Measurements from ENCODE around the gene MRPL40.
A peak's percentile ranks its signal among the peaks of the same experiment; 100 is the strongest.

MRPL40 gene

DNA sequence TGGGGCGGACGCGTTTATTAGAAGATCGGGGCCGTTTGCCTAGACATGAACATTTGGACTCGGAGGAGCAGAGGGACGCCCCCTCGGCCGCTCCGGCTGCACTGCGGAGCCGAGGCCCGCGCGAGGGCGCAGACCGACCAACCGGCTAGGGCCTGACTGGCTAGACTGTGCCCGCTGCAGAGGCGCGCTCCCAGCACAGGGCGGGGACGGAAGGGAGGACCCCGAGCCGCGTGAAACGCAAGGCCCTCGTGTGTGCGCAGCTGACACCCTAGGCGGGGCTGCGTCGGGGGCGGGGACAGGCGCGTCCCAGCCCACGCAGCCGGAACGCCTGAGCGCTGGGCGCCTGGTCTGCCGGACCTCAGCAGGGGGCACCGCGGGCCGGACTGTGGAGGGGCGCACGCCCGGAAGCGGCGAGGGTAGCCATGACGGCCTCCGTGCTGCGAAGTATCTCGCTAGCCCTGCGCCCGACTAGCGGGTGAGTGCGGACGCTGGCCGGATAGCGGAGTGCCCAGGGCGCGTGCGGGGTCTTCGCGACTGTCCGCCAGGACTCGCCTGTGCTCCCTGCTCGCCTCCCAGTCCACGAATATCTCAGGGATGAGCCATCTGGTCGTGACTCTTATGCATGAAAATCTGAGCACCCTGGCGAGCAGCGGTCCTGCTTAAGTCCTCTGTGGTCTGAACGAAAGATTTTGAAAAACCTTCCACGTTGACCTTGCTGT is at the start of gene MRPL40:
Gene MRPL40, plus strand, starts transcription at position 413 of the 719 bp plus-strand sequence. Its CDS starts 10 bp downstream, at position 423.
- Mint-ChIP-seq H3K36me3 (peaks cover 35% of the 10 kb centered on the region), H3K4me1 (peaks cover 46% of the 10 kb centered on the region), H3K27me3 (no peaks in the 10 kb centered on the region), H3K9me3 (no peaks in the 10 kb centered on the region), H3K4me3 (peak within 1 kb of the TSS; percentile 92), H3K27ac (peak within 1 kb of the TSS; percentile 98)
- CTCF ChIA-PET, result no interaction called here
- peak; percentile 94 for DNase-seq

DNA sequence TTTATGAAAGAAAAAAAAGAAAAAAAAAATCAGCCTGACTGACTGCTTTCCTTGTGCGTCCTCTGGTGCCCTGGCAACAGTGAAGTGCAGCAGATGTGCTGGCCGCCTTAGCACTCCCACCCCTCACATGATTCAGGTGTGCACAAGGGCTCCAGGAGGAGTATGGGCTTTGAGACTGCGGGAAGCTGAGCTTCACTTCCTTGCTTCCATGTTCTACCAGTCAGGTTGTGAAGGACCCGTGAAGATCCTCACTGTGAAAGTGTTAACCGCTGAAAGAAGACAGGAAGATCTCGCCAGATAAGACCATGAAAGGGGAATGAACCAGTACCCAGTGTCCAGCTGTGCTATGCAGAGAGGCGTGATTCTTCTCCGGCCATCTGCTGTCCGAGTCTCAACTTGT is 49.1 kb upstream of the MRPL40 start:
- DNase-seq, result no peak
- Mint-ChIP-seq H3K36me3 (peaks cover 42% of the 10 kb centered on the region), H3K4me1 (no peaks in the 10 kb centered on the region), H3K27ac (no peak overlapping the region), H3K27me3 (no peaks in the 10 kb centered on the region), H3K9me3 (no peaks in the 10 kb centered on the region), H3K4me3 (no peak overlapping the region)
- CTCF ChIA-PET, result interaction anchor here (1.0 kb wide), 1 partner anchor 347 kb away, joined by 3 read pairs; no protein-coding TSS in a partner anchor

DNA sequence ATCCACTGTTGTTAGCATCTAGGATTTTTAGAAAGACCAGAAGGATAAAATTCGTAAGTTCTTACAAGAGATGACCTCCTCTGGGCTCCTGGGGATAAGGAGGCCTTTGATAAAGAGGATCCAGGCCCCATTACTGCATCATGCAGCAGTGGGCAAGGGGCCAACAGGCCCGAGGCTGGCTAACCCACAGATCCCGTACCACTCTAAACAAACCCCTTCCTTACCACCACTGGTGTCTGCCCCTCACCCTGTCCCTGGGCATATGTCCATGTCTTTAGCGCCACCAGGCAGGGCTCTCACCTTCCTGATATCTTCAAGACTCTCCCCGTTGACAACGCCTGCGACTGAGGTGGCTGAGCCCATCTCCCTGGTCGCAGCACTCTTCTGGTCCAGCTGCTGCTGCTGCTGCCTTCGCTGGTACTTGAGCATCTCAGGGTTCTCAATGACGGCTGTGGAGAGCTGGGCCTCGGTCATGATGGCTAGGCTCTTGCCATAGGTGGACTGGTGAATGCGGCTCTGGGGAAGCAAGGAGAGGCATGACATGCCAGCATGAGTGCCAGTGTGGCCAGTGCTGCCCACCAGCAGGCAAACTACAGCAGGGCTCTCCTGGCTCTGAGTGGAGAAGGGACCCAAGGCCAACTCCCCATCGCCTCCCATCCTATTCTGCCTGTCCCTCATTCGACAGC is 47.0 kb upstream of the MRPL40 start:
- H3K27me3 Mint-ChIP-seq, result no peaks in the 10 kb centered on the region
- peaks cover 49% of the 10 kb centered on the region for H3K36me3 Mint-ChIP-seq
- H3K27ac Mint-ChIP-seq, result no peak overlapping the region
- no peak overlapping the region for H3K4me3 Mint-ChIP-seq
- no peaks in the 10 kb centered on the region for H3K9me3 Mint-ChIP-seq
- H3K4me1 Mint-ChIP-seq, result no peaks in the 10 kb centered on the region
- DNase-seq, result no peak
- CTCF ChIA-PET, result no interaction called here

DNA sequence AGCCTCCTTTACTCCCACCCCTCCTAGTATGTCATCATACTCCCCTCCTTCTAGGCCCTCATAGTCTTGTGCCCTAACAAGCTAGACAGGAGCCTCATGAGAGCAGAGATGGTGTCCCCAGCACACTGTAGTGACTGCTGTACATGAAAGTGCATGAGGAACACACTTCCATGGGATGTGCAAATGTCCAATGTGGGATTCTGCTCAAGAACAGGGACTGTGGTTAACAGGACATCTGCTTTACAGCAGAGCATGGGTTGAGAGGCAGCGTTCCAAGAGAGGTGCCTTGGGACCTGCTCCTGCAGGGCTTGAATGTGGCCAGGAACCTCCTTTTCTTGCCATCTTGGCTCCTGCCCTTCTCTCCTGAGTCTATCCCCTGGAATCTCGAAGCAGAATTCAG is 46.1 kb upstream of the MRPL40 start:
- Mint-ChIP-seq H3K27ac (no peak overlapping the region), H3K27me3 (no peaks in the 10 kb centered on the region), H3K36me3 (peaks cover 52% of the 10 kb centered on the region), H3K4me3 (no peak overlapping the region), H3K9me3 (no peaks in the 10 kb centered on the region), H3K4me1 (no peaks in the 10 kb centered on the region)
- CTCF ChIA-PET, result no interaction called here
- DNase-seq, result no peak

DNA sequence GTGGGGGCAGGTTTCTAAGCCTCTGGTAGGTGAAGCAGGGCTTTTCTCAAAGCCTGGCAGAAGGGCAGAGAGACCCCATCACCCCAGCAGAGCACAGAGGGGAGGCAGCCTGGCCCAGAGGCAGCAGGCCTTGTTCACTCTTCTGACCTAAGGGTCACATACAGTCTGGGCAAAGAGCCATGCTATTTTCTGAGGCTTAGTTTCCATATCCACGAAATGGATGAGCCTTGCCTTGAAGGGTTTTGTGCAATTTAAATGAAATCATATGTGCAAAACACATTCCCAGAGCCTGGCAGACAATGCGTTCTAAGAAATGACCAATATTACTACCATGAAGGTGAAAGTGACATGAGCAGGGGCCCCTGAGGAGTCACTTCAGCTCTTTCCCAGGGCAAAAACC is 45.3 kb upstream of the MRPL40 start:
- no peak for DNase-seq

DNA sequence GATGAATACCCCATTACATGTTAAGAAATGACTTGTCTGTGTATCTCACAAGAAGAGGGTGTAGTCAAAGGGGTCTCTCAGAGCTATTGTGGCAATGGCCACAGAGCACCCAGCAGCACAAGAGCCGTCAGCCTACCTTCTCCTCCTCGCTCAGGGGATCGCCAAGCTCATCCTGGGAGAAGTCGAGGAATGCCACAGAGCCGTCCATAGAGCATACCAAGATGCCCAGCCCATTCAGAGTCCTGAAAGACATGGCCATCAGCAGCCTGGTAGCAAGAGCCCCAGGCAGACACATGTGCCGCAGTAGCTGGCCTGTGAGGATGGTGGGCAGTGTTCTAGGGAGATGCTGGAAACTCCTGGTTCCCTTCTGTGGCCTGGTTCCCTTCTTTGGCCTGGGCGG is 44.8 kb upstream of the MRPL40 start:
- H3K4me1 Mint-ChIP-seq, result no peaks in the 10 kb centered on the region
- H3K27me3 Mint-ChIP-seq, result no peaks in the 10 kb centered on the region
- CTCF ChIA-PET, result no interaction called here
- no peaks in the 10 kb centered on the region for H3K9me3 Mint-ChIP-seq
- H3K36me3 Mint-ChIP-seq, result peaks cover 49% of the 10 kb centered on the region
- no peak overlapping the region for H3K27ac Mint-ChIP-seq
- H3K4me3 Mint-ChIP-seq, result no peak overlapping the region
- DNase-seq, result no peak

More for the DNA sequence above, 45.3 kb upstream of the MRPL40 start:
- Mint-ChIP-seq H3K36me3 (peaks cover 51% of the 10 kb centered on the region), H3K27me3 (no peaks in the 10 kb centered on the region), H3K4me1 (no peaks in the 10 kb centered on the region), H3K27ac (no peak overlapping the region), H3K4me3 (no peak overlapping the region), H3K9me3 (no peaks in the 10 kb centered on the region)
- CTCF ChIA-PET, result no interaction called here

DNA sequence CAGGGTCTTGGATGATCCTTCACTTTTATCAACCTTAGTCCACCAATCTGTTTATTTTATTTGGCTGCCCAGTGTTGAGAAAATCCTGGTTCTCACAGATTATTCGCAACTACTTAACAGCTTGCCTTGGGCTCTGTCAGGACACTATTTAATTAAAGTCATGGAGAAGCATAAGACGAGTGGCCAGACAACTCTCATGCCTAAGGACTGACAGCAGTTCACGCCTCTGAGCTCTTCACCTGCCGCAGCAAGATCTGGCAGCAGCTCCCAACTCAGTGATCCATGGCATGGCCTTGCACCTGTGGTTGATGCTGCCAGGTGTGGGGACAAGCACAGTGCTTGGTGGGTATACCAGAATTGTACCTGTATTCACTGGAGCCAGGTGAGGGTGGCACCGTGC is 38.6 kb upstream of the MRPL40 start:
- Mint-ChIP-seq H3K36me3 (peaks cover 42% of the 10 kb centered on the region), H3K27ac (no peak overlapping the region)

DNA sequence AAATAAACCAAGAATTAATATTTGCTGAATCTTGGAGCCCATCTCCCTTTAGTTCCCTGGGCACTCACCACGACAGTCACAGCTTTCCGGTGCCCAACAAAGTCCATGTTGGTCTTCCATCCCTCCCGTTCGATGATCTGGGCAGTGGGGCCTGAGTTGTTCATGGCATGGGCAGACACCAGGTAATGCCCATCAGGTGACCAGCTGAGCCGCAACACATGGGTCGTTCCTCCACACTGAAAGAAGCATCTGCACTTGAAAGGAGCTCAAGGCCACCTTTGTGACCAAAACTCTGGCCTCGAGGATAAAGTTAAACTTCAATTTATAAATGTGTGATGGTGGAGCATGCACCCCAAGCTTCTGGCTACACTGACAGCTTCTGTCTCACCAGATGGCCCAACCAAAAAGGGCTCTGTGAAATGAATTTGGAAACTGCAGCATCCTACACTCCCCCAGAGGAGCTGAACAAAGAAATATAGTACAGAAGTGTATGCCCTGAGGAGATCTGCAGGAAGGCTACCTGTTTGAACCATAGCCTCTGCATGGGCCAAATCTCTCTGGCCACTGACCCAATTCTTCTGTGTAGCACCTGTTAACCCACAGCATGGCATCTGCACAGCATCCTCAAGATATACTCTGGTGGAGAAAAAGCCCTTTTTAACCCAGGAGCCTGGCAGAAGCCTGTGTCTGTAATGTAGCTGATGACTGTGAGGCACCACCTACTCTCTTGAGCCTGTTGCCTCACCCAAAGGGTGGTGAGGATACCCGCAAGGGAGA is 37.9 kb upstream of the MRPL40 start:
- CTCF ChIA-PET, result no interaction called here
- Mint-ChIP-seq H3K27me3 (no peaks in the 10 kb centered on the region), H3K36me3 (peaks cover 42% of the 10 kb centered on the region), H3K27ac (no peak overlapping the region), H3K4me3 (no peak overlapping the region), H3K9me3 (no peaks in the 10 kb centered on the region), H3K4me1 (peaks cover 6% of the 10 kb centered on the region)
- DNase-seq, result no peak

More for the DNA sequence above, 38.6 kb upstream of the MRPL40 start:
- peaks cover 6% of the 10 kb centered on the region for H3K4me1 Mint-ChIP-seq
- DNase-seq, result no peak
- no peak overlapping the region for H3K4me3 Mint-ChIP-seq
- H3K9me3 Mint-ChIP-seq, result no peaks in the 10 kb centered on the region
- no peaks in the 10 kb centered on the region for H3K27me3 Mint-ChIP-seq
- CTCF ChIA-PET, result interaction anchor here (1.0 kb wide), 1 partner anchor 17 kb away, joined by 3 read pairs; no protein-coding TSS in a partner anchor

DNA sequence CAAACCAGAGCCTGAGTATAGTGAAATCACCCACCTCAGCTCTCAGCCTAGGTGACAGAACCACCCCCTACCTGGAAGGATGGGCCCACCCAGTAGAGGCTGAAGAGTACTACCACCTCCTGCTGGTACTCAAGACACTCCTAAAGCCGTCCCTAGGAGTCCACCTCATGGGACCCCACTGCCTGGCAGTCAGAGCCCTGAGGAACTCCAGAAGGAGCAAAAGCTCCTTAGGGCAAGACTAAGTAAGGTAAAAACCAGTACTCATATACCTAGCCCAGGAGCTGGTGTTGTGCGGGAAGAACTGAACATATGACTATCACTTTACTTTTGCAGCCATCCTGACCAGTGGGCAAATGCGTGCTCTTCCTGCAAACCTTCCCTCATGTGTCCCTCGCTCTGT is 37.1 kb upstream of the MRPL40 start:
- Mint-ChIP-seq H3K4me3 (no peak overlapping the region), H3K4me1 (peaks cover 6% of the 10 kb centered on the region), H3K36me3 (peaks cover 39% of the 10 kb centered on the region), H3K27ac (no peak overlapping the region), H3K9me3 (no peaks in the 10 kb centered on the region), H3K27me3 (no peaks in the 10 kb centered on the region)
- CTCF ChIA-PET, result no interaction called here
- no peak for DNase-seq

DNA sequence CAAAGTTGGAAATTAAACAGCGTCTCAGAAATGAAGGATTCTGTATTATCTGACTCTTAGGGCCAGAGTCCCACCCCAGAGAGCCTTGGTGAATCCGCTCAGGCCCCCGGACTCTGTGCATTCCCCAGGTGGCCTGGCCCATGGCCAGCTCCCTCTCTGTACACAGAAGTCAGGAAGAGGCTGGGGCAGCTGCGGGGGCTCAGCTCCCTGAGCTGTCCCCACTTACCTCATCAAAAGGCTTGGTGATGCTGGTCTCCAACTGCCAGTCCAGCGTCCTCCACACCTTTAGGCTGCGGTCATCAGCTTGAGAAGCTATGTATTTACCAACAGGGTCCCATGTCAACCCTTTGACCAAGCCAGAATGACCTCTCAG is 35.8 kb upstream of the MRPL40 start:
- no peak overlapping the region for H3K27ac Mint-ChIP-seq
- CTCF ChIA-PET, result no interaction called here
- peaks cover 47% of the 10 kb centered on the region for H3K36me3 Mint-ChIP-seq
- no peak for DNase-seq
- no peaks in the 10 kb centered on the region for H3K9me3 Mint-ChIP-seq
- no peak overlapping the region for H3K4me3 Mint-ChIP-seq
- H3K27me3 Mint-ChIP-seq, result no peaks in the 10 kb centered on the region
- peaks cover 6% of the 10 kb centered on the region for H3K4me1 Mint-ChIP-seq

DNA sequence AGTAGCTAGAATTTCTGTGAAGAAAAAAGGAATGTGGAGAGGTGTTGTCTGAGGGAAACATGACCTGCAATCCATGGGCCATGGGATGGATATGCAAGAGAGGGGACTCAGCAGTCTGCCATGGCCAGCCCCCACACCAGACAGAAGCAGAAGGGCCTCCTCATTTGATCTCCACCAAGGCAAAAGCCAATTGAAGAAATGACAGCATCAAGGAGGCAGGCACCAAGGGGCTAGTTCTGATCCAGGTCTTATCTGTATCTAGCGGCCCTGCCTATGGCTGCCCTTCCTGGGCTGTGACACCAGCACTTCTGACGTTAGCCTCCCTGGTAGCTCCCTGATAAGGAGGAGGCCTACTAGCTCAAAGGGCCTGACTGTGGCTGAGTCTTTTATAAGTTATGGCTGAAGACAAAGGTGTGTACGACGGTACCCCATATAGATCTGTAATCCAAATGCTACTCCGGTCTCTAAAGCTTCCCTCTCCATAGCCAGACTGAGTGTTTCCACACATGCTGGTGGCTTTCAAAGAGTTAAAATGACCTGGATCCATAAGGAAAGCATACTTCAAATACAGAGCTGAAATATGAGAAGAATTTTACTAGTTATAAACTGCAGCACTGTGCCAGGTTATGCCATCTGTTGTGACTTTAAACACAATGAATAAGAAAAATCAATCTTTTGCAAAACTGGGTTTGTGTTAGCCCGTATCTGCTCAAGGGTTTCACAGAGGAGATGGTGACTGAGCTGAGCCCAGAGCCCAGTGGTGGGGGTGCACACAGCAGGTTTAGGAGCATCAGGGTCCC is 35.2 kb upstream of the MRPL40 start:
- Mint-ChIP-seq H3K9me3 (no peaks in the 10 kb centered on the region), H3K27ac (no peak overlapping the region), H3K4me3 (no peak overlapping the region), H3K36me3 (peaks cover 49% of the 10 kb centered on the region), H3K4me1 (peaks cover 6% of the 10 kb centered on the region), H3K27me3 (no peaks in the 10 kb centered on the region)
- DNase-seq, result no peak
- CTCF ChIA-PET, result interaction anchor here (1.0 kb wide), 1 partner anchor 60 kb away, joined by 3 read pairs; no protein-coding TSS in a partner anchor

DNA sequence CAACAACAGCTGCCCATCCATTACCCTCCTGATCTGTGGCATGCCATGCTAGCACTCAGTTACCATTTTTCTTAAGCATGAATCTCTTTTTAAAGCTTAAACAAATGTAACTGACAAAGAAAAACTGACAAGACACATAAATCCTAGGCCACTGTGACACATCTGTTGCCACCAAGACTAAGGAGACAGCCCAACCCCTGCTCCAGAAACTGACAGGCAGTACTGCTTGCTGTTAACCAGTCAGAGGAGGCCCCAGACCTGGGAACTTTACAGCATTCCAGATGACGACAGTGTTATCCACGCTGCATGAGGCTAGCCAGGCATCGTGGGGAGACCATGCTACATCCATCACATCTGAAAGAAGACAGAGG is 34.6 kb upstream of the MRPL40 start:
- CTCF ChIA-PET, result interaction anchor here (1.0 kb wide), 1 partner anchor 61 kb away, joined by 3 read pairs; no protein-coding TSS in a partner anchor
- H3K27me3 Mint-ChIP-seq, result no peaks in the 10 kb centered on the region
- H3K4me3 Mint-ChIP-seq, result no peak overlapping the region
- no peaks in the 10 kb centered on the region for H3K9me3 Mint-ChIP-seq
- peaks cover 6% of the 10 kb centered on the region for H3K4me1 Mint-ChIP-seq
- DNase-seq, result no peak
- H3K27ac Mint-ChIP-seq, result no peak overlapping the region
- peaks cover 48% of the 10 kb centered on the region for H3K36me3 Mint-ChIP-seq

DNA sequence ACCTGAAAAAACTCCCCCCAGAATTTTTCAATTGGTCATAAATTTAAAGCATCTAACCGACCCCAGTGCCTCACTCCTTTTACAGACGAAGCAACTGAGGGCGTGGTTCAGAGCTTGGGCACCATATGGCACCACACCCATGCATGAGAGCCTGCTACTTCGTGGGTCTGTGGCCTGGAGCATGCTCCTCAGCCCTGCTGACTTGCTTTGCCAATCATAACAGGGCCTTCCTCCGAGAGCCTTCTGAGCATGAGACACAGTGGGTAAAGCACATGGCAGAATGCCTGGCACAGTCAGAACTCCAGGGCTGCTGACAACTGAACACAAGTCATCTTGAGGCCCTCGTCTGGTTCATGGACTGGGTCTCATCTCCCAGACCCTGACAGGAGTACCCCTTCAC is 34.1 kb upstream of the MRPL40 start:
- no peak overlapping the region for H3K27ac Mint-ChIP-seq
- H3K4me1 Mint-ChIP-seq, result peaks cover 6% of the 10 kb centered on the region
- no peak overlapping the region for H3K4me3 Mint-ChIP-seq
- DNase-seq, result no peak
- H3K36me3 Mint-ChIP-seq, result peaks cover 45% of the 10 kb centered on the region
- H3K9me3 Mint-ChIP-seq, result no peaks in the 10 kb centered on the region
- CTCF ChIA-PET, result no interaction called here
- H3K27me3 Mint-ChIP-seq, result no peaks in the 10 kb centered on the region

DNA sequence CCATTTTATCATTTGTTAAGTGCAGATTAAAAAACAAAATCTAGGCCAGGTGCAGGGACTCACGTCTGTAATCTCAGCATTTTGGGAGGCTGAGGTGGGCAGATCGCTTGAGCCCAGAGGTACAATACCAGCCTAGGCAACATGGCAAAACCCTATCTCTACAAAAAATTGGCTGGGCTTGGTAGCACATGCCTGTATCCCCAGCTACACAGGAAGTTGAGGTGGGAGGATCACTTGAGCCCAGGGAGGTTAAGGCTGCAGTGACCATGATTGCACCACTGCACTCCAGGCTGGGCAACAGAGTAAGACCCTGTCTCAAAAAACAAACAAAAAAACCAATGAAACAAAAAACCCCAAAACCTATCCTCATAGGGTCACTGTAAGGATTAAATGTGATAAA is 33.7 kb upstream of the MRPL40 start:
- H3K9me3 Mint-ChIP-seq, result no peaks in the 10 kb centered on the region
- H3K4me3 Mint-ChIP-seq, result no peak overlapping the region
- no peak for DNase-seq
- H3K4me1 Mint-ChIP-seq, result peaks cover 6% of the 10 kb centered on the region
- H3K36me3 Mint-ChIP-seq, result peaks cover 44% of the 10 kb centered on the region
- H3K27ac Mint-ChIP-seq, result no peak overlapping the region
- no peaks in the 10 kb centered on the region for H3K27me3 Mint-ChIP-seq
- CTCF ChIA-PET, result no interaction called here
